HG02571 (cell line): ENCODE measurements around the gene AGAP9.
"Not testable (repeated sequence)": the region's sequence is repeated elsewhere in the genome, so short reads cannot be mapped to it uniquely, and the experiment has no call there.

Experiments
- ATAC-seq: cut with Tn5 transposase; IDR thresholded peaks from one replicate; pipeline ENCODE4 v1.9.1; 2021; ENCODE audit warnings: mild to moderate bottlenecking, moderate library complexity; ENCODE audit not compliant: unreplicated experiment

AGAP9 gene

GRCh38 chr10:47523475-47523874, at the start of gene AGAP9:
Gene AGAP9, minus strand, starts transcription at chr10:47523638. Its CDS starts 112 bp downstream, at chr10:47523526.
- not testable (repeated sequence) for ATAC-seq

- not testable (repeated sequence) for ATAC-seq
These were observed 47.9 kb upstream of the AGAP9 start for GRCh38 chr10:47571138-47571912.

GRCh38 chr10:47566757-47567156, 43.3 kb upstream of the AGAP9 start:
- ATAC-seq: not testable (repeated sequence)

- not testable (repeated sequence) for ATAC-seq
These were observed 42.8 kb upstream of the AGAP9 start for GRCh38 chr10:47566108-47566699.

GRCh38 chr10:47565517-47565920, 42.1 kb upstream of the AGAP9 start:
- ATAC-seq: not testable (repeated sequence)

- ATAC-seq: not testable (repeated sequence)
These were observed 41.5 kb upstream of the AGAP9 start for GRCh38 chr10:47564953-47565352.

- not testable (repeated sequence) for ATAC-seq
These were observed 40.9 kb upstream of the AGAP9 start for GRCh38 chr10:47564318-47564717.

GRCh38 chr10:47560452-47560851, 37.0 kb upstream of the AGAP9 start:
- not testable (repeated sequence) for ATAC-seq

- ATAC-seq: not testable (repeated sequence)
These were observed 36.4 kb upstream of the AGAP9 start for GRCh38 chr10:47559718-47560308.

- not testable (repeated sequence) for ATAC-seq
These were observed 34.7 kb upstream of the AGAP9 start for GRCh38 chr10:47558109-47558508.

- not testable (repeated sequence) for ATAC-seq
These were observed 34.2 kb upstream of the AGAP9 start for GRCh38 chr10:47557616-47558015.

GRCh38 chr10:47555334-47555733, 31.9 kb upstream of the AGAP9 start:
- not testable (repeated sequence) for ATAC-seq

- not testable (repeated sequence) for ATAC-seq
These were observed 31.1 kb upstream of the AGAP9 start for GRCh38 chr10:47554552-47554951.

- not testable (repeated sequence) for ATAC-seq
These were observed 30.4 kb upstream of the AGAP9 start for GRCh38 chr10:47553860-47554247.

- ATAC-seq: peak; percentile 92
These were observed 29.9 kb upstream of the AGAP9 start for GRCh38 chr10:47553214-47553859.

- ATAC-seq: peak; percentile 38
These were observed 29.3 kb upstream of the AGAP9 start for GRCh38 chr10:47552719-47553118.

GRCh38 chr10:47547286-47547685, 23.8 kb upstream of the AGAP9 start:
- ATAC-seq: not testable (repeated sequence)

GRCh38 chr10:47536430-47536829, 13.0 kb upstream of the AGAP9 start:
- not testable (repeated sequence) for ATAC-seq

GRCh38 chr10:47502313-47502712, 21.1 kb downstream of the AGAP9 start:
- ATAC-seq: not testable (repeated sequence)

- not testable (repeated sequence) for ATAC-seq
These were observed 29.2 kb downstream of the AGAP9 start for GRCh38 chr10:47494226-47494625.

GRCh38 chr10:47491600-47491999, 31.8 kb downstream of the AGAP9 start, which contains the start of gene FAM25G:
Gene FAM25G, minus strand, starts transcription at chr10:47491700. Its CDS starts 26 bp downstream, at chr10:47491674.
- ATAC-seq: not testable (repeated sequence)
